Measurements from ENCODE around the gene TMEM259.

The TMEM259 gene

GRCh38 chr19:1055886-1056620, 35.1 kb upstream of the TMEM259 start:
- Histone ChIP-seq H3K36me3 (ENCODE audit: control insufficient read depth, insufficient read depth, low read length) (no peaks in the 10 kb centered on the region), H3K9me3 (ENCODE audit: control insufficient read depth, low read length) (no peaks in the 10 kb centered on the region), H3K27ac (no peak overlapping the region), H3K4me3 (ENCODE audit: low read depth, low read length) (no peak overlapping the region), H3K4me1 (no peaks in the 10 kb centered on the region), H3K4me2 (ENCODE audit: low read length) (no peak overlapping the region), H3K9ac (no peak overlapping the region), H3K27me3 (ENCODE audit: control insufficient read depth, insufficient read depth, low read length) (no peaks in the 10 kb centered on the region), H3K79me2 (no peaks in the 10 kb centered on the region), H2AFZ (no peak overlapping the region)
- no peak for TF ChIP-seq CTCF (IDR thresholded peaks at IDR 0.05)

- Histone ChIP-seq H3K4me2 (ENCODE audit: low read length) (no peak overlapping the region), H3K36me3 (ENCODE audit: control insufficient read depth, insufficient read depth, low read length) (no peaks in the 10 kb centered on the region), H2AFZ (no peak overlapping the region), H3K27ac (no peak overlapping the region), H3K9me3 (ENCODE audit: control insufficient read depth, low read length) (no peaks in the 10 kb centered on the region), H3K4me3 (ENCODE audit: low read depth, low read length) (no peak overlapping the region), H3K27me3 (ENCODE audit: control insufficient read depth, insufficient read depth, low read length) (no peaks in the 10 kb centered on the region), H3K4me1 (no peaks in the 10 kb centered on the region), H3K79me2 (no peaks in the 10 kb centered on the region), H3K9ac (no peak overlapping the region)
- TF ChIP-seq CTCF (IDR thresholded peaks at IDR 0.05), result no peak
Measured at GRCh38 chr19:1055028-1055425, 34.1 kb upstream of the TMEM259 start.

- no peaks in the 10 kb centered on the region for H3K9me3 ChIP-seq (ENCODE audit: control insufficient read depth, low read length)
- no peaks in the 10 kb centered on the region for H3K27me3 ChIP-seq (ENCODE audit: control insufficient read depth, insufficient read depth, low read length)
- H2AFZ ChIP-seq, result no peak overlapping the region
- no peaks in the 10 kb centered on the region for H3K4me1 ChIP-seq
- no peak overlapping the region for H3K9ac ChIP-seq
- H3K4me3 ChIP-seq (ENCODE audit: low read depth, low read length), result no peak overlapping the region
- H3K27ac ChIP-seq, result no peak overlapping the region
- H3K79me2 ChIP-seq, result no peaks in the 10 kb centered on the region
- no peak overlapping the region for H3K4me2 ChIP-seq (ENCODE audit: low read length)
- no peak for TF ChIP-seq CTCF (IDR thresholded peaks at IDR 0.05)
- H3K36me3 ChIP-seq (ENCODE audit: control insufficient read depth, insufficient read depth, low read length), result no peaks in the 10 kb centered on the region
Measured at GRCh38 chr19:1054102-1055027, 33.4 kb upstream of the TMEM259 start.

- no peak for TF ChIP-seq CTCF (IDR thresholded peaks at IDR 0.05)
- Histone ChIP-seq H3K9ac (no peak overlapping the region), H3K4me1 (no peaks in the 10 kb centered on the region), H3K4me2 (ENCODE audit: low read length) (no peak overlapping the region), H3K4me3 (ENCODE audit: low read depth, low read length) (no peak overlapping the region), H2AFZ (no peak overlapping the region), H3K9me3 (ENCODE audit: control insufficient read depth, low read length) (no peaks in the 10 kb centered on the region), H3K27ac (no peak overlapping the region), H3K36me3 (ENCODE audit: control insufficient read depth, insufficient read depth, low read length) (no peaks in the 10 kb centered on the region), H3K27me3 (ENCODE audit: control insufficient read depth, insufficient read depth, low read length) (no peaks in the 10 kb centered on the region), H3K79me2 (no peaks in the 10 kb centered on the region)
Measured at GRCh38 chr19:1053176-1054101, 32.5 kb upstream of the TMEM259 start.
